ENCODE results near the gene USP6. TPM values are rescaled to one million over a fixed set of nuclear protein-coding genes. Genes with fewer than 3 reads are reported as not detected.

The USP6 gene
- total and polyA plus RNA-seq, 7 experiments from 2014 or later: 0.05 to 0.19 (median 0.11) TPM; not detected in 2

- Mint-ChIP-seq H3K27ac (peak overlapping the region in 3 of 9 donors; percentile 21 to 74 (median 51)), H3K4me3 (peak overlapping the region in 1 of 10 donors; percentile 10), H3K36me3 (peaks cover 0 to 16% (median 0%) of the 10 kb centered on the region in 5 donors), H3K4me1 (peaks cover 0 to 13% (median 11%) of the 10 kb centered on the region in 7 donors), H3K27me3 (no peaks in the 10 kb centered on the region), H3K9me3 (no peaks in the 10 kb centered on the region)
- Histone ChIP-seq H3K36me3 (ENCODE audit: control insufficient read depth in 2 of 3, insufficient read depth in 3 of 3, low read length in 3 of 3) (no peaks in the 10 kb centered on the region), H3K4me3 (ENCODE audit: low read length) (no peak overlapping the region), H3K27me3 (ENCODE audit: control insufficient read depth in 2 of 2, insufficient read depth in 2 of 2, low read length in 2 of 2) (no peaks in the 10 kb centered on the region), H3K9me3 (ENCODE audit: control insufficient read depth in 2 of 3, low read length in 3 of 3) (no peaks in the 10 kb centered on the region), H3K4me1 (ENCODE audit: control insufficient read depth in 2 of 2, insufficient read depth in 2 of 2, low read length in 2 of 2) (peaks cover 6 to 7% of the 10 kb centered on the region in 2 donors), H3K27ac (ENCODE audit: low read depth, low read length) (no peak overlapping the region)
- POLR2A ChIA-PET: interaction anchor here (1.2 to 1.3 kb wide), 2 partner anchors 31 to 84 kb away, joined by 3 read pairs; no protein-coding TSS in a partner anchor
- CTCF ChIA-PET: interaction anchor here (0.7 to 1.5 kb wide), 7 partner anchors 40 to 335 kb away, joined by 3 to 5 read pairs (median 3); no protein-coding TSS in a partner anchor
- intact Hi-C loops (cut with micrococcal nuclease): loop anchor here (10.0 kb wide), 2 partner anchors 254 to 386 kb away; partner anchors contain the start of genes PFN1 (in 2 of the 2), RNF167 (in 2 of the 2), SLC25A11 (in 2 of the 2) and NLRP1 (in 1 of the 2)
- DNase-seq (no peak), ATAC-seq (no peak)
These were observed 82.6 kb downstream of the USP6 start for GRCh38 chr17:5198472-5198871.

GRCh38 chr17:5200360-5200759, 84.5 kb downstream of the USP6 start:
- no peaks in the 10 kb centered on the region for H3K9me3 ChIP-seq (ENCODE audit: control insufficient read depth in 2 of 3, low read length in 3 of 3)
- Mint-ChIP-seq H3K9me3 (peaks cover 0 to 5% (median 0%) of the 10 kb centered on the region in 11 donors), H3K4me3 (no peak overlapping the region), H3K4me1 (peaks cover 0 to 16% (median 12%) of the 10 kb centered on the region in 7 donors), H3K36me3 (peaks cover 0 to 22% (median 8%) of the 10 kb centered on the region in 5 donors), H3K27me3 (no peaks in the 10 kb centered on the region), H3K27ac (no peak overlapping the region)
- no peak overlapping the region for H3K27ac ChIP-seq (ENCODE audit: low read depth, low read length)
- H3K36me3 ChIP-seq (ENCODE audit: control insufficient read depth in 2 of 3, insufficient read depth in 3 of 3, low read length in 3 of 3): no peaks in the 10 kb centered on the region
- ATAC-seq (no peak), DNase-seq (no peak)
- no peaks in the 10 kb centered on the region for H3K27me3 ChIP-seq (ENCODE audit: control insufficient read depth in 2 of 2, insufficient read depth in 2 of 2, low read length in 2 of 2)
- ChIA-PET CTCF (no interaction called here), POLR2A (interaction anchor here (0.7 to 1.5 kb wide), 3 partner anchors 9 to 36 kb away, joined by 4 to 8 read pairs (median 5); partner anchors contain the start of gene ZNF594)
- H3K4me1 ChIP-seq (ENCODE audit: control insufficient read depth in 2 of 2, insufficient read depth in 2 of 2, low read length in 2 of 2): peaks cover 6 to 7% of the 10 kb centered on the region in 2 donors
- intact Hi-C loops (cut with micrococcal nuclease): no loop called here
- H3K4me3 ChIP-seq (ENCODE audit: low read length): no peak overlapping the region

GRCh38 chr17:5201011-5201410, 85.2 kb downstream of the USP6 start:
- Histone ChIP-seq H3K36me3 (ENCODE audit: control insufficient read depth in 2 of 3, insufficient read depth in 3 of 3, low read length in 3 of 3) (no peaks in the 10 kb centered on the region), H3K9me3 (ENCODE audit: control insufficient read depth in 2 of 3, low read length in 3 of 3) (no peaks in the 10 kb centered on the region), H3K27ac (ENCODE audit: low read depth, low read length) (no peak overlapping the region), H3K4me3 (ENCODE audit: low read length) (no peak overlapping the region), H3K27me3 (ENCODE audit: control insufficient read depth in 2 of 2, insufficient read depth in 2 of 2, low read length in 2 of 2) (no peaks in the 10 kb centered on the region), H3K4me1 (ENCODE audit: control insufficient read depth in 2 of 2, insufficient read depth in 2 of 2, low read length in 2 of 2) (peaks cover 6 to 7% of the 10 kb centered on the region in 2 donors)
- H3K27me3 Mint-ChIP-seq: no peaks in the 10 kb centered on the region
- H3K4me3 Mint-ChIP-seq: no peak overlapping the region
- no peak for ATAC-seq
- H3K36me3 Mint-ChIP-seq: peaks cover 0 to 22% (median 8%) of the 10 kb centered on the region in 5 donors
- no peak overlapping the region for H3K27ac Mint-ChIP-seq
- CTCF ChIA-PET: no interaction called here
- intact Hi-C loops (cut with micrococcal nuclease): no loop called here
- POLR2A ChIA-PET: interaction anchor here (0.8 to 1.5 kb wide), 2 partner anchors 10 to 13 kb away, joined by 4 to 5 read pairs; partner anchors contain the start of gene ZNF594
- peaks cover 0 to 5% (median 0%) of the 10 kb centered on the region in 11 donors for H3K9me3 Mint-ChIP-seq
- no peak for DNase-seq
- H3K4me1 Mint-ChIP-seq: peaks cover 0 to 16% (median 12%) of the 10 kb centered on the region in 7 donors

GRCh38 chr17:5203178-5203907, 87.5 kb downstream of the USP6 start:
- no peak overlapping the region for H3K4me3 Mint-ChIP-seq
- peaks cover 0 to 26% (median 16%) of the 10 kb centered on the region in 5 donors for H3K36me3 Mint-ChIP-seq
- POLR2A ChIA-PET: no interaction called here

GRCh38 chr17:5203908-5204294, 88.1 kb downstream of the USP6 start:
- intact Hi-C loops (cut with micrococcal nuclease): no loop called here
- Histone ChIP-seq H3K4me1 (ENCODE audit: control insufficient read depth in 2 of 2, insufficient read depth in 2 of 2, low read length in 2 of 2) (peaks cover 0 to under 1% of the 10 kb centered on the region in 2 donors), H3K9me3 (ENCODE audit: control insufficient read depth in 2 of 3, low read length in 3 of 3) (no peaks in the 10 kb centered on the region), H3K4me3 (ENCODE audit: low read length) (no peak overlapping the region), H3K27ac (ENCODE audit: low read depth, low read length) (no peak overlapping the region), H3K36me3 (ENCODE audit: control insufficient read depth in 2 of 3, insufficient read depth in 3 of 3, low read length in 3 of 3) (no peaks in the 10 kb centered on the region), H3K27me3 (ENCODE audit: control insufficient read depth in 2 of 2, insufficient read depth in 2 of 2, low read length in 2 of 2) (no peaks in the 10 kb centered on the region)
- Mint-ChIP-seq H3K4me3 (no peak overlapping the region), H3K36me3 (peaks cover 0 to 26% (median 16%) of the 10 kb centered on the region in 5 donors), H3K9me3 (peaks cover 0 to 5% (median 0%) of the 10 kb centered on the region in 11 donors), H3K27ac (peak overlapping the region in 1 of 9 donors; percentile 55), H3K27me3 (no peaks in the 10 kb centered on the region), H3K4me1 (peaks cover 0 to 4% (median 0%) of the 10 kb centered on the region in 7 donors)
- DNase-seq (no peak), ATAC-seq (no peak)
- POLR2A ChIA-PET: no interaction called here
- CTCF ChIA-PET: no interaction called here

More at GRCh38 chr17:5203178-5203907, 87.5 kb downstream of the USP6 start:
- H3K27ac Mint-ChIP-seq: no peak overlapping the region
- CTCF ChIA-PET: interaction anchor here (1.0 kb wide), 1 partner anchor 9 kb away, joined by 3 read pairs; no protein-coding TSS in a partner anchor
- peaks cover 0 to 5% (median 0%) of the 10 kb centered on the region in 11 donors for H3K9me3 Mint-ChIP-seq
- Histone ChIP-seq H3K4me1 (ENCODE audit: control insufficient read depth in 2 of 2, insufficient read depth in 2 of 2, low read length in 2 of 2) (peaks cover 5 to 6% of the 10 kb centered on the region in 2 donors), H3K27ac (ENCODE audit: low read depth, low read length) (no peak overlapping the region), H3K27me3 (ENCODE audit: control insufficient read depth in 2 of 2, insufficient read depth in 2 of 2, low read length in 2 of 2) (no peaks in the 10 kb centered on the region), H3K4me3 (ENCODE audit: low read length) (no peak overlapping the region), H3K9me3 (ENCODE audit: control insufficient read depth in 2 of 3, low read length in 3 of 3) (no peaks in the 10 kb centered on the region), H3K36me3 (ENCODE audit: control insufficient read depth in 2 of 3, insufficient read depth in 3 of 3, low read length in 3 of 3) (no peaks in the 10 kb centered on the region)
- DNase-seq: no peak
- intact Hi-C loops (cut with micrococcal nuclease): no loop called here
- no peak for ATAC-seq
- peaks cover 0 to 9% (median 4%) of the 10 kb centered on the region in 7 donors for H3K4me1 Mint-ChIP-seq
- H3K27me3 Mint-ChIP-seq: no peaks in the 10 kb centered on the region

- H3K27ac Mint-ChIP-seq: peak overlapping the region in 1 of 9 donors; percentile 22
- H3K36me3 ChIP-seq (ENCODE audit: control insufficient read depth in 2 of 3, insufficient read depth in 3 of 3, low read length in 3 of 3): no peaks in the 10 kb centered on the region
These were observed 93.6 kb downstream of the USP6 start for GRCh38 chr17:5209396-5209795.

More at GRCh38 chr17:5209396-5209795, 93.6 kb downstream of the USP6 start:
- Mint-ChIP-seq H3K9me3 (no peaks in the 10 kb centered on the region), H3K4me3 (no peak overlapping the region), H3K4me1 (peaks cover 0 to 13% (median 7%) of the 10 kb centered on the region in 7 donors), H3K36me3 (peaks cover 0 to 18% (median 5%) of the 10 kb centered on the region in 5 donors), H3K27me3 (no peaks in the 10 kb centered on the region)
- CTCF ChIA-PET: no interaction called here
- POLR2A ChIA-PET: no interaction called here
- no peak overlapping the region for H3K27ac ChIP-seq (ENCODE audit: low read depth, low read length)
- intact Hi-C loops (cut with micrococcal nuclease): no loop called here
- H3K27me3 ChIP-seq (ENCODE audit: control insufficient read depth in 2 of 2, insufficient read depth in 2 of 2, low read length in 2 of 2): no peaks in the 10 kb centered on the region
- H3K4me1 ChIP-seq (ENCODE audit: control insufficient read depth in 2 of 2, insufficient read depth in 2 of 2, low read length in 2 of 2): no peaks in the 10 kb centered on the region
- ATAC-seq (no peak), DNase-seq (no peak)
- H3K9me3 ChIP-seq (ENCODE audit: control insufficient read depth in 2 of 3, low read length in 3 of 3): no peaks in the 10 kb centered on the region
- H3K4me3 ChIP-seq (ENCODE audit: low read length): no peak overlapping the region
